RWPE2 (cell line): ENCODE results near the gene KRTAP4-4.

Experiments used
- ATAC-seq: fragments of 200-7000 bp; cut with Tn5 transposase; 3 replicates; pipeline ENCODE4 v1.9.1; 2021; ENCODE audit warnings: low read depth
- DNase-seq: peaks from one replicate; pipeline ENCODE4 v3.0.0-alpha.2; 2020; ENCODE audit warnings: low spot score
- H3K27ac ChIP-seq: fragments of 450-650 bp; 2 replicates; pipeline ENCODE4 v1.5.1; 2017; ENCODE audit warnings: mild to moderate bottlenecking; ENCODE audit not compliant: poor library complexity, severe bottlenecking
- H3K27me3 ChIP-seq: fragments of 250-450 bp; sonication (Bioruptor Pico); 2 replicates; pipeline ENCODE4 v1.5.1; 2021; ENCODE audit warnings: mild to moderate bottlenecking, moderate library complexity; ENCODE audit not compliant: insufficient read depth, poor library complexity, severe bottlenecking
- H3K36me3 ChIP-seq: fragments of 250-450 bp; sonication (Bioruptor Pico); 2 replicates; pipeline ENCODE4 v1.5.1; 2020; ENCODE audit warnings: low read depth, mild to moderate bottlenecking, moderate library complexity
- H3K4me1 ChIP-seq: fragments of 250-450 bp; sonication (Bioruptor Pico); 2 replicates; pipeline ENCODE4 v1.5.1; 2021; ENCODE audit warnings: mild to moderate bottlenecking, moderate library complexity; ENCODE audit not compliant: insufficient read depth, poor library complexity, severe bottlenecking
- H3K4me3 ChIP-seq: fragments of 250-450 bp; sonication (Bioruptor Pico); 2 replicates; pipeline ENCODE4 v1.5.1; 2021; ENCODE audit warnings: mild to moderate bottlenecking, moderate library complexity; ENCODE audit not compliant: severe bottlenecking
- H3K9me3 ChIP-seq: fragments of 250-450 bp; sonication (Bioruptor Pico); 2 replicates; pipeline ENCODE4 v1.5.1; 2021; ENCODE audit warnings: mild to moderate bottlenecking, moderate library complexity; ENCODE audit not compliant: severe bottlenecking
- TF ChIP-seq, protein P1 (sequence below): fragments of 450-650 bp; IDR thresholded peaks from one replicate; pipeline ENCODE4 v1.5.1; 2017; ENCODE audit warnings: mild to moderate bottlenecking, moderate library complexity; ENCODE audit not compliant: poor library complexity, severe bottlenecking

The KRTAP4-4 gene

DNA sequence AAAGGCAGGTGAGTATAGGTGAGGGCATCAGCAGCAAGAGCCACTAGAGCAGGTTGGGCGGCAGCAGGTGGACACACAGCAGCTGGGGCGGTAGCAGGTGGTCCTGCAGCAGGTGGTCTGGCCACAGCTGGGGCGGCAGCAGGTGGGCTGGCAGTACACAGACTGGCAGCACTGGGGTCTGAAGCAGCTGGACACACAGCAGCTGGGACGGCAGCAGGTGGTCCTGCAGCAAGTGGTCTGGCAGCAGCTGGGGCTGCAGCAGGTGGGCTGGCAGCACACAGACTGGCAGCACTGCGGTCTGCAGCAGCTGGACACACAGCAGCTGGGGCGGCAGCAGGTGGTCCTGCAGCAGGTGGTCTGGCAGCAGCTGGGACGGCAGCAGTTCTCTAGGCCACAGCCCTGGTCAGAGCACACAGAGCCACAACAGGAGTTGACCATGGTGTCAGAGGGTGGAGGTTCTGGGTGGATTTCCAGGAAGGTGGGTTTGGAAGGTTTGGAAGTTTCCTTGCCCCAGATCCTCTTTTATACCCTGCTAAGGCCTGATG lies 17.3 kb upstream of the KRTAP4-4 start, which contains the start of gene KRTAP4-2:
Gene KRTAP4-2, minus strand, starts transcription at position 495 of the 545 bp plus-strand sequence. Its CDS starts 57 bp downstream, at position 438.
- TF ChIP-seq, protein P1, sequence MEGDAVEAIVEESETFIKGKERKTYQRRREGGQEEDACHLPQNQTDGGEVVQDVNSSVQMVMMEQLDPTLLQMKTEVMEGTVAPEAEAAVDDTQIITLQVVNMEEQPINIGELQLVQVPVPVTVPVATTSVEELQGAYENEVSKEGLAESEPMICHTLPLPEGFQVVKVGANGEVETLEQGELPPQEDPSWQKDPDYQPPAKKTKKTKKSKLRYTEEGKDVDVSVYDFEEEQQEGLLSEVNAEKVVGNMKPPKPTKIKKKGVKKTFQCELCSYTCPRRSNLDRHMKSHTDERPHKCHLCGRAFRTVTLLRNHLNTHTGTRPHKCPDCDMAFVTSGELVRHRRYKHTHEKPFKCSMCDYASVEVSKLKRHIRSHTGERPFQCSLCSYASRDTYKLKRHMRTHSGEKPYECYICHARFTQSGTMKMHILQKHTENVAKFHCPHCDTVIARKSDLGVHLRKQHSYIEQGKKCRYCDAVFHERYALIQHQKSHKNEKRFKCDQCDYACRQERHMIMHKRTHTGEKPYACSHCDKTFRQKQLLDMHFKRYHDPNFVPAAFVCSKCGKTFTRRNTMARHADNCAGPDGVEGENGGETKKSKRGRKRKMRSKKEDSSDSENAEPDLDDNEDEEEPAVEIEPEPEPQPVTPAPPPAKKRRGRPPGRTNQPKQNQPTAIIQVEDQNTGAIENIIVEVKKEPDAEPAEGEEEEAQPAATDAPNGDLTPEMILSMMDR, result no peak
- no peaks in the 10 kb centered on the region for H3K27me3 ChIP-seq
- H3K36me3 ChIP-seq, result no peaks in the 10 kb centered on the region
- ATAC-seq, result no peak
- H3K27ac ChIP-seq, result no peak within 1 kb of the TSS
- no peak within 1 kb of the TSS for H3K4me3 ChIP-seq
- no peak for DNase-seq
- no peaks in the 10 kb centered on the region for H3K4me1 ChIP-seq
- H3K9me3 ChIP-seq, result no peaks in the 10 kb centered on the region

DNA sequence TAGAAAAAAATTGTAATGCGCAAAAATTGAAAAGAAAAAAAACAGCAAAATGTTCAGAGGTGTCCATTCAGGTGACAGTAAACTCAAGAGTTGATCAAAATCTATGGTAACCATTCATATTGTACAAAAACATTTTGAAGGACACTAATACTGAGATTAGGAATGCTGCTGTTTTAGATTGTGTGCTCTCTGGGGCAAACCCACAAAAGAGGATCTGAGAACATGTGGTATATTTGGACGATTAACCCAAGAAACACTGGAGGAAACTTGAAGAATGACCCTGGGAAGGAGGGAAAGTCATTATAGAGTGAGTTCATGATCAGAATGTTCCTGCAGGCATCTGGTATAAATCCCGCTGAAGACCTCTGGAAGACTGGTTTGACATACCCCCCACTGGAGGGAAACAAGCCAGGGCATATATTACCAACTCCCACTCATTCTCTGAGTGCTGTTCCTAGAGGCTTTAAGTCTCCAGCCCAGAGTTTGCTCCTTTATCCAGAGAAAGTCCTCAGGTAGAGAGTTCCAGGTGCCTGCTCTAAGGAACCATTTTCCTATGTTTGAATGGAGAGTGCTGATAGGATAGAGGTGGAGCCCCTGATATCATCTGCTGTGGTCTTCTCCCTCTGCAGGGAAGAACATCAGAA lies 16.3 kb upstream of the KRTAP4-4 start:
- no peak overlapping the region for H3K27ac ChIP-seq

DNA sequence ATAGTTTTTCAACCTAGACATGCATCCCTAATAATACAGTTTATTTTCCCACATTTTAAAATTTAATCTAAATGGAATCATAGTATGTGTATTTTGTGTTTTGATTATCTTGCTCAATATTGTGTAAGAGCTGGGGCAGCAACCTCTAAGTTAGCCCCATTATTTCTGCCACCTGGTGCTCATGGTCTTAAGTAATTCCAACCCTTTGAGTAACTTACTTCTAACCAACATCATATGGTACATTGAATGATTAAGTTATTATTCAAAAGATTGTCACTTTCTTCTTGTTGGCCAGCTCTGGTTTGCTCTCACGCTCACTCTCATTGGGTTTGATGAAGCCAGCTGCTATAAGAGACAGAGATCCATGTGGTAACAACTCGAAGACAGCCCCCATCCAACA lies 11.3 kb upstream of the KRTAP4-4 start:
- no peak overlapping the region for H3K27ac ChIP-seq
- no peaks in the 10 kb centered on the region for H3K4me1 ChIP-seq
- H3K4me3 ChIP-seq, result no peak overlapping the region
- no peak for ATAC-seq
- no peaks in the 10 kb centered on the region for H3K36me3 ChIP-seq
- no peak for DNase-seq
- TF ChIP-seq, protein P1, result no peak
- no peaks in the 10 kb centered on the region for H3K27me3 ChIP-seq
- H3K9me3 ChIP-seq, result no peaks in the 10 kb centered on the region

More for the DNA sequence above, 16.3 kb upstream of the KRTAP4-4 start:
- ATAC-seq (no peak), DNase-seq (no peak)
- no peaks in the 10 kb centered on the region for H3K4me1 ChIP-seq
- no peaks in the 10 kb centered on the region for H3K27me3 ChIP-seq
- H3K9me3 ChIP-seq, result no peaks in the 10 kb centered on the region
- no peak overlapping the region for H3K4me3 ChIP-seq
- no peaks in the 10 kb centered on the region for H3K36me3 ChIP-seq
- TF ChIP-seq, protein P1, result no peak

DNA sequence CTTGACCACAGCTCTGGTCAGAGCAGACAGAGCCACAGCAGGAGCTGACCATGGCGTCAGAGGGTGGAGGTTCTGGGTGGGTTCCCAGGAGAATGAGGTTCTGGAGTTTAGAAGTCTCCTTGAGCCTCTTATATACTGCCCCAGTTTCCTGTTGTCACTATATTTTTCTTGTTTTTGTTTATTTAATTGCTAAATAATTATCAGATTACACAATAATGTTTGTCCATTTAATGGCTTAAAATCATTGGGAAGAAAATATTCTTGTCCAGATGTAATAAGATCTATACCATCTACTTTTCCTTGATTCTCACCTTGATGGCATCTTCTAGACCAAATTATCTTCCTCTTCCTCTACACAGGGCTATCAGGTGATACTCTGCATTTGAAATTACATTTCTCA lies 7.6 kb upstream of the KRTAP4-4 start, which contains the start of gene KRTAP4-3:
Gene KRTAP4-3, minus strand, starts transcription at position 101 of the 400 bp plus-strand sequence. Its CDS starts 49 bp downstream, at position 52.
- TF ChIP-seq, protein P1, result no peak
- Histone ChIP-seq H3K36me3 (no peaks in the 10 kb centered on the region), H3K27me3 (no peaks in the 10 kb centered on the region), H3K4me1 (no peaks in the 10 kb centered on the region), H3K27ac (no peak within 1 kb of the TSS), H3K9me3 (no peaks in the 10 kb centered on the region), H3K4me3 (no peak within 1 kb of the TSS)
- DNase-seq, result no peak
- ATAC-seq, result no peak

DNA sequence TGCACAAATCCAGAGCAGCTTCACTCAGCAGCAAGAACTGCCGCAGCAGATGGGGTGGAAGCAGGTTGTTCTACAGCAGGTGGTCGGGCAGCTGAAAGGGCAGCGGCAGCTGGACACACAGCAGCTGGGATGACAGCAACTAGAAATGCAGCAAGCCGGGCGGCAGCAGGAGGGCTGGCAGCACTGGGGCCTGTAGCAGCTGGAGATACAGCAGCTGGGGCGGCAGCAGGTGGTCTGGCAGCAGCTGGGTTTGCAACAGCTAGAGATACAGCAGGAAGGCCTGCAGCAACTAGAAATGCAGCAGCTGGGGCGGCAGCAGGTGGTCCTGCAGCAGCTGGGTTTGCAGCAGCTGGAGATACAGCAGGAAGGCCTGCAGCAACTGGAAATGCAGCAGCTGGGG lies 7.0 kb upstream of the KRTAP4-4 start:
- DNase-seq, result no peak
- TF ChIP-seq, protein P1, result no peak
- no peak overlapping the region for H3K4me3 ChIP-seq
- no peaks in the 10 kb centered on the region for H3K27me3 ChIP-seq
- H3K9me3 ChIP-seq, result no peaks in the 10 kb centered on the region
- H3K4me1 ChIP-seq, result no peaks in the 10 kb centered on the region
- no peak for ATAC-seq
- no peak overlapping the region for H3K27ac ChIP-seq
- H3K36me3 ChIP-seq, result no peaks in the 10 kb centered on the region
